ENCODE results near the gene UBE2Z. TPM values are rescaled to one million over a fixed set of nuclear protein-coding genes. Genes with fewer than 3 reads are reported as not detected.
"Not testable (repeated sequence)": the region's sequence is repeated elsewhere in the genome, so short reads cannot be mapped to it uniquely, and the experiment has no call there.

UBE2Z gene
- 69.2 and 71.4 TPM in 2 replicates for total RNA-seq
- 118 TPM for polyA plus RNA-seq (2012)

- DNase-seq (ENCODE audit: low read depth), result peak; percentile 97
These were observed at the start of gene UBE2Z for GRCh38 chr17:48908047-48908843. TSS of gene UBE2Z (plus strand) at chr17:48908407. CDS start at chr17:48908504, 97 bp downstream.

- no peak for DNase-seq (ENCODE audit: low read depth)
These were observed 48.2 kb upstream of the UBE2Z start for GRCh38 chr17:48860034-48860433.

- DNase-seq (ENCODE audit: low read depth), result no peak
These were observed 47.8 kb upstream of the UBE2Z start for GRCh38 chr17:48860456-48860855.

- no peak for DNase-seq (ENCODE audit: low read depth)
These were observed 39.2 kb upstream of the UBE2Z start for GRCh38 chr17:48868916-48869500.

GRCh38 chr17:48869821-48870318, 38.3 kb upstream of the UBE2Z start:
- peak; percentile 13 for DNase-seq (ENCODE audit: low read depth)

GRCh38 chr17:48871035-48871550, 37.1 kb upstream of the UBE2Z start:
- no peak for DNase-seq (ENCODE audit: low read depth)

- no peak for DNase-seq (ENCODE audit: low read depth)
These were observed 36.5 kb upstream of the UBE2Z start for GRCh38 chr17:48871551-48872351.

GRCh38 chr17:48872409-48872808, 35.8 kb upstream of the UBE2Z start:
- DNase-seq (ENCODE audit: low read depth), result not testable (repeated sequence)

- no peak for DNase-seq (ENCODE audit: low read depth)
These were observed 35.0 kb upstream of the UBE2Z start for GRCh38 chr17:48873209-48873608.

GRCh38 chr17:48873696-48874443, 34.3 kb upstream of the UBE2Z start:
- DNase-seq (ENCODE audit: low read depth), result no peak

GRCh38 chr17:48878920-48879898, 29.0 kb upstream of the UBE2Z start:
- DNase-seq (ENCODE audit: low read depth), result peak; percentile 74

GRCh38 chr17:48882272-48882671, 25.9 kb upstream of the UBE2Z start:
- no peak for DNase-seq (ENCODE audit: low read depth)

GRCh38 chr17:48883171-48883570, 25.0 kb upstream of the UBE2Z start:
- DNase-seq (ENCODE audit: low read depth), result no peak

- DNase-seq (ENCODE audit: low read depth), result no peak
These were observed 18.1 kb upstream of the UBE2Z start for GRCh38 chr17:48890086-48890485.

- DNase-seq (ENCODE audit: low read depth), result no peak
These were observed 15.1 kb upstream of the UBE2Z start for GRCh38 chr17:48892940-48893645.

GRCh38 chr17:48893646-48894508, 14.3 kb upstream of the UBE2Z start:
- DNase-seq (ENCODE audit: low read depth), result no peak

GRCh38 chr17:48894886-48895285, 13.3 kb upstream of the UBE2Z start:
- DNase-seq (ENCODE audit: low read depth), result no peak

- DNase-seq (ENCODE audit: low read depth), result no peak
These were observed 7.0 kb upstream of the UBE2Z start for GRCh38 chr17:48901241-48901640.

All from myocyte (in vitro differentiated cells).